GM03348 (cell line): ENCODE measurements around the gene GPER1.
"Not testable (repeated sequence)": the region's sequence is repeated elsewhere in the genome, so short reads cannot be mapped to it uniquely, and the experiment has no call there.

Source experiments
- DNase-seq: peaks from one replicate; pipeline ENCODE4 v3.0.0; 2012; ENCODE audit warnings: low spot score

GPER1 gene

GRCh38 chr7:1087952-1088920, at the start of gene GPER1:
Gene GPER1 (plus strand): TSS chr7:1088113. CDS start chr7:1091729, 3,616 bp downstream.
- DNase-seq, result peak; percentile 88

- not testable (repeated sequence) for DNase-seq
These were observed 47.7 kb upstream of the GPER1 start for GRCh38 chr7:1040233-1040632.

GRCh38 chr7:1040790-1041189, 47.1 kb upstream of the GPER1 start:
- DNase-seq, result peak; percentile 76

GRCh38 chr7:1041551-1042491, 46.1 kb upstream of the GPER1 start:
- no peak for DNase-seq

GRCh38 chr7:1042492-1042833, 45.5 kb upstream of the GPER1 start:
- no peak for DNase-seq

- no peak for DNase-seq
These were observed 44.2 kb upstream of the GPER1 start for GRCh38 chr7:1043552-1044188.

GRCh38 chr7:1044189-1045068, 43.5 kb upstream of the GPER1 start, which contains the start of gene GPR146:
Gene GPR146 (plus strand): TSS chr7:1044546. CDS start chr7:1057516, 12,970 bp downstream.
- DNase-seq, result peak; percentile 100

- no peak for DNase-seq
These were observed 42.5 kb upstream of the GPER1 start for GRCh38 chr7:1045069-1046063.

- no peak for DNase-seq
These were observed 40.9 kb upstream of the GPER1 start for GRCh38 chr7:1046722-1047679.

- no peak for DNase-seq
These were observed 38.7 kb upstream of the GPER1 start for GRCh38 chr7:1049006-1049741.

- DNase-seq, result no peak
These were observed 38.1 kb upstream of the GPER1 start for GRCh38 chr7:1049801-1050200.

- no peak for DNase-seq
These were observed 37.5 kb upstream of the GPER1 start for GRCh38 chr7:1050254-1050906.

- DNase-seq, result no peak
These were observed 36.8 kb upstream of the GPER1 start for GRCh38 chr7:1050956-1051690.

GRCh38 chr7:1052031-1052818, 35.7 kb upstream of the GPER1 start:
- DNase-seq, result no peak

- DNase-seq, result no peak
These were observed 34.9 kb upstream of the GPER1 start for GRCh38 chr7:1053002-1053411.
